ENCODE data around the gene LCLAT1.

The LCLAT1 gene

DNA sequence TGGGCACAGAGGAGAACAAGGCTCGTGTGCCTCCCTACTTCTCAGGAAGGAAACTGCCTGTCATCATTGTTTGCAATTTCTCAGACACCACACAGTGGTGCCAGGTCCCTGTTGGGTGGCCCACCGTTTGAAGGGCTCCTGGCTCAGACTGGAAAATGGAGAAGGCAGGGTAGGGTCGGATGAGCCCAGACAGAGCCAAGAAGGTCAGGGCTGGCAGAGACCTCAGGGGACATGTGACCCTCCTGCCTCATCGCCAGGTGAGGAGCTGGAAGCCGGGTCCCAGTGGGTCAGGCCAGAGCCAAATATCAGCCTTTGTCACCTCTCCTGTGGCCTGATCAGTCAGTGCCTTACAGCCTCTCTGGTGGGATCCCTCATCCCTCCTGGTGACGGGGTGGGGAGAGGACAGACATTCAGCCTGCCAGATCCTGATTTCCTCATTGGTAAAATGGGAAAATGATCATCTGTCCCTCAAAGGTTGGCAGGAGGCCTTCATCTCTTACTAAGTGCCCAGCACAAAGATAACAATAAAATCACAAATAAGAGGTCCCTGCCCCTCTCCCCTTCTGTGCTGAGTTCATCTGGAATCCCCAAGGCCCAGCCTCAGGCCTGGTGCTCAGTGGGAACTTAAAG, 242.6 kb downstream of the LCLAT1 start:
- no peak for DNase-seq (ENCODE audit: extremely low read depth, insufficient read length)
- TF ChIP-seq, protein P1, sequence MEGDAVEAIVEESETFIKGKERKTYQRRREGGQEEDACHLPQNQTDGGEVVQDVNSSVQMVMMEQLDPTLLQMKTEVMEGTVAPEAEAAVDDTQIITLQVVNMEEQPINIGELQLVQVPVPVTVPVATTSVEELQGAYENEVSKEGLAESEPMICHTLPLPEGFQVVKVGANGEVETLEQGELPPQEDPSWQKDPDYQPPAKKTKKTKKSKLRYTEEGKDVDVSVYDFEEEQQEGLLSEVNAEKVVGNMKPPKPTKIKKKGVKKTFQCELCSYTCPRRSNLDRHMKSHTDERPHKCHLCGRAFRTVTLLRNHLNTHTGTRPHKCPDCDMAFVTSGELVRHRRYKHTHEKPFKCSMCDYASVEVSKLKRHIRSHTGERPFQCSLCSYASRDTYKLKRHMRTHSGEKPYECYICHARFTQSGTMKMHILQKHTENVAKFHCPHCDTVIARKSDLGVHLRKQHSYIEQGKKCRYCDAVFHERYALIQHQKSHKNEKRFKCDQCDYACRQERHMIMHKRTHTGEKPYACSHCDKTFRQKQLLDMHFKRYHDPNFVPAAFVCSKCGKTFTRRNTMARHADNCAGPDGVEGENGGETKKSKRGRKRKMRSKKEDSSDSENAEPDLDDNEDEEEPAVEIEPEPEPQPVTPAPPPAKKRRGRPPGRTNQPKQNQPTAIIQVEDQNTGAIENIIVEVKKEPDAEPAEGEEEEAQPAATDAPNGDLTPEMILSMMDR (IDR thresholded peaks at IDR 0.05; ENCODE audit: insufficient read depth, low read length, poor library complexity, severe bottlenecking) = no peak
- Histone ChIP-seq H3K27me3 (replicated peaks; ENCODE audit: control insufficient read depth, insufficient read depth, low read length) (no peaks in the 10 kb centered on the region; the same call in 1 of the 2 replicates), H3K36me3 (ENCODE audit: control insufficient read depth, insufficient read depth, low read length) (no peaks in the 10 kb centered on the region), H3K4me3 (replicated peaks; ENCODE audit: low read depth, low read length) (no peak overlapping the region)

DNA sequence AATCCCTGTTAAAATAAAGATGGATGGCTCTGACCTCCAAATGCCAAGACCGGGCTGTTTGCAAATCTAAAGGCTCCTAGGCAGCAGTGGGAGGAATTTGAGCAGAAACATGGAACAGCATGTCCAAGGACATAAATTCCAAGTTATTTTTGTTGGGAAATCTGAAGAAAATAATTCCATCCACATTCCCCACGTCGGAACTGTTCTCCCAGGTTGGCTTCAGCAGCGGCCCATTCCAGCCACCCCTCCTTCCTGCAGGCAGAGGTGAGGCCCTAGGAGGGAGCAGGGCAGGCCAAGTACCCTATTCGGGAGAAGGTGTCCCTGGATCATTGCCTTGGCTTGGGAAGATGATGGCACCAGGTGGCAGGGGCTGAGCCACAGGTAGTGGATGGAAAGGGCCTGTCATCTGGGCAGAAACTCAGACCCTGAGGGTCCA, 243.1 kb downstream of the LCLAT1 start:
- DNase-seq (ENCODE audit: extremely low read depth, insufficient read length) = no peak
- TF ChIP-seq, protein P1 (IDR thresholded peaks at IDR 0.05; ENCODE audit: insufficient read depth, low read length, poor library complexity, severe bottlenecking) = no peak
- H3K36me3 ChIP-seq (ENCODE audit: control insufficient read depth, insufficient read depth, low read length) = no peaks in the 10 kb centered on the region
- H3K27me3 ChIP-seq (replicated peaks; ENCODE audit: control insufficient read depth, insufficient read depth, low read length) = no peaks in the 10 kb centered on the region; the same call in 1 of the 2 replicates
- no peak overlapping the region for H3K4me3 ChIP-seq (replicated peaks; ENCODE audit: low read depth, low read length)

DNA sequence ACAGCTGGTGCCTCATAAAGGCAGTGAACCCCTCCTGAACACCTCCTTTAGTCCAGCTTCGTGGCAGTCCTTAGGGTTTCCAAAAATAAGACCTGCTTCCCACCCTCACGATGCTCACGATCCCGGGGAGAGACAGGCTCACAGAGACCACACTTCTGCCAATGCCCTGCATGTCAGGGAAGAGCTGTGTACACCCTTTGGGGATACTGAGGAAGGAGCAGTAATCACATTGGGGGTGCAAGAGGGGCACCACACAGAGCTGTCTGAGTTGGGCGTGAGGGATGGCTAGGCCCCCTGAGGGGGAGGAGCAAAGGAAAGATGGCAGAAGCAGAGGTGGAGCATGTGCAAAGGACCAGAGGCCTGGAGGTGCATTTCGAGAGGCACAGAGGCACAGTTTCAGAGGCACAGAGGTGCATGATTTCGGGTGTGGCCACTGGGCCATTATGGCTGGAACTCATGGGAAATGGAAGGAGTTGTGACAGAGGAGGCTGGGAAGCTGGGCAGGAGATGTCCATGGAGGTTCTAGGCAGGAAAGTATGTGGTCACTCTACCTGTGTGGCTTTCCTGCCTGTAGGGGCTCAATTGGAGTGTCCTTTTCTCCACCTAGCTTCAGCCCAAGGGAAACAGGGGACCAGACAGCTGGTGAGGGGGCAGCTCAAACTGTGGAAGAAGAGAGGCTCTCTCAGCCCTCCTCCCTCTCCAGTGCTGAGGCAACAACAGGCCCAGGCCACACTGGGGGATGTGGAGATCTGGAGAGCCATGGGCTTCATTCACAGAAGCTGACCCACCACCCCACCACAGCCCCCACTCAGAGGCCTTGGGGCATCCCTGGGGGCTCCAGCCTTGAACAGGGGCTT, 244.3 kb downstream of the LCLAT1 start:
- Histone ChIP-seq H3K36me3 (ENCODE audit: control insufficient read depth, insufficient read depth, low read length) (no peaks in the 10 kb centered on the region), H3K4me3 (replicated peaks; ENCODE audit: low read depth, low read length) (no peak overlapping the region)

DNA sequence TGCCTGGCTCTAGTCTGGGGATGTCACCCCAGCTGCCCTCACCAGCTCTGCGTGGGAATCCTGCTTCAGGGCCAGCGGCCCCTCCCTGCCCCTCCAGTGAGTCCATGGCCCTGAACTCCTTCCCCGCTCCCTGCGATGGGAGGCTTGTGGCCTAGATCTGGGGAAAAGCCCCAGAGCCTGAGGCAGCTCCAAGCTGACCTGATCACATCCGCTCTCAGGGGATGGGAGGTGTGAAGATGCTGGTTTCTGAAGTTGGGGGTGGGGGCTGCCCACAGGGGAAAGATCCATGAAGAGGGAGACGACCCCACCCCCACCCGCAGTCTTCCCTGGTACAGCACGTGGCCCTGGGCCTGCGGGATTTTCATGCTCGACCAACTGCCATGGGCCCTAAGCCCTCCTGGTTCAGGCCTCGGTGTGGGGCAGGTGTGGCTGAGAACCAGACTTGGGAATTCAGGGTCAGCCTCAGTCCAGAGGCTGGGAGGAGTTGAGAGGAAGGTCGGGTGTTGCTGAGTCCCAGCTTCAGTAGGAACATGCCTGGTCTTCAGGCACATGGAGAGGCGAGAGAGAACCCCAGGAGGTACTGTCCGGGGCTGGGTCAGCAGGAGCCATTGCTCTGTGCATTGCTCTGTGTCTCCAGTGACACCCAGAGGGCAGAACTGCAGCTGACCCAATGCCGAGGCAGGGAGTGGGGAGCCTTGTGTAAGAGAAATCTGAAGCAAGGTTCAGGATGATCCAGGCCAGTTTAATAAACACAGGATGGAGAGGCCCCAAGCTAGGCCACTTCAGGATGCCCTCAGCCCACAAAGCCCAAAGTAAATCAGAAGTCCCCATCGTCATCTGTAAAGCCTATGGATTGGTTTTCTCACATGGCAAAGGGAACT, 245.1 kb downstream of the LCLAT1 start:
- H3K36me3 ChIP-seq (ENCODE audit: control insufficient read depth, insufficient read depth, low read length) = no peaks in the 10 kb centered on the region
- H3K4me3 ChIP-seq (replicated peaks; ENCODE audit: low read depth, low read length) = no peak overlapping the region
- no peaks in the 10 kb centered on the region; the same call in 1 of the 2 replicates for H3K27me3 ChIP-seq (replicated peaks; ENCODE audit: control insufficient read depth, insufficient read depth, low read length)
- TF ChIP-seq, protein P1 (IDR thresholded peaks at IDR 0.05; ENCODE audit: insufficient read depth, low read length, poor library complexity, severe bottlenecking) = peak; percentile 26
- no peak for DNase-seq (ENCODE audit: extremely low read depth, insufficient read length)

More for the DNA sequence above, 244.3 kb downstream of the LCLAT1 start:
- H3K27me3 ChIP-seq (replicated peaks; ENCODE audit: control insufficient read depth, insufficient read depth, low read length) = no peaks in the 10 kb centered on the region; the same call in 1 of the 2 replicates
- TF ChIP-seq, protein P1 (IDR thresholded peaks at IDR 0.05; ENCODE audit: insufficient read depth, low read length, poor library complexity, severe bottlenecking) = no peak
- no peak for DNase-seq (ENCODE audit: extremely low read depth, insufficient read length)

DNA sequence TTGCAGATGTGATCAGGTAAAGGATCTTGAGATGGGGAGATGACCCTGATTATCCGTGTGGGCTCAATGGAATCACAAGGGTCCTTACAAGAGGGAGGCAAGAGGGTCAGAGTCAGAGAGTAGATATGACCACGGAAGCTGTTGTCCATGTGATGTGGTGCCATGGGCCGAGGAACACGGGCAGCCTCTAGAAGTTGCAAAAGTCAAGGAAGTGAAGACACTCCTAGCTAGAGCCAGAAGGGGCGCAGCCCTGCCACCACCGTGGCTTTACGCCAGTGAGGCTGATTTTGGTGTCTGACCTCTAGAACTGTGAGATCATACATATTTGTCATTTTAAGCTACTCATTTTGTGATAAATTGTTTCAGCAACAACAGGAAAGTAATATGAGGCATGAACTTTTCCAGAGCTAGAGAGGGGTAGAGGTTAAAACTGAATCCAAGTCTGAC, 245.8 kb downstream of the LCLAT1 start:
- no peaks in the 10 kb centered on the region; the same call in 1 of the 2 replicates for H3K27me3 ChIP-seq (replicated peaks; ENCODE audit: control insufficient read depth, insufficient read depth, low read length)
- DNase-seq (ENCODE audit: extremely low read depth, insufficient read length) = no peak
- no peak overlapping the region for H3K4me3 ChIP-seq (replicated peaks; ENCODE audit: low read depth, low read length)

More for the DNA sequence above, 245.8 kb downstream of the LCLAT1 start:
- H3K36me3 ChIP-seq (ENCODE audit: control insufficient read depth, insufficient read depth, low read length) = no peaks in the 10 kb centered on the region
- TF ChIP-seq, protein P1 (IDR thresholded peaks at IDR 0.05; ENCODE audit: insufficient read depth, low read length, poor library complexity, severe bottlenecking) = no peak
